HG03442 (cell line): ENCODE results near the gene DGCR6L.
"Not testable (repeated sequence)": the region's sequence is repeated elsewhere in the genome, so short reads cannot be mapped to it uniquely, and the experiment has no call there.

ENCODE experiments used
- ATAC-seq: cut with Tn5 transposase; IDR thresholded peaks from one replicate; pipeline ENCODE4 v1.9.1; 2021; ENCODE audit warnings: mild to moderate bottlenecking, moderate library complexity; ENCODE audit not compliant: unreplicated experiment

The DGCR6L gene

GRCh38 chr22:20277936-20278635 lies 41.8 kb downstream of the DGCR6L start:
- not testable (repeated sequence) for ATAC-seq

GRCh38 chr22:20276468-20276867 lies 43.4 kb downstream of the DGCR6L start:
- no peak for ATAC-seq

GRCh38 chr22:20275836-20276235 lies 44.0 kb downstream of the DGCR6L start:
- no peak for ATAC-seq

- not testable (repeated sequence) for ATAC-seq
These were observed 44.5 kb downstream of the DGCR6L start for GRCh38 chr22:20275325-20275724.

GRCh38 chr22:20274374-20274773 lies 45.5 kb downstream of the DGCR6L start:
- ATAC-seq = not testable (repeated sequence)

GRCh38 chr22:20273758-20274181 lies 46.1 kb downstream of the DGCR6L start:
- ATAC-seq = no peak

GRCh38 chr22:20272700-20273099 lies 47.2 kb downstream of the DGCR6L start:
- ATAC-seq = no peak

- ATAC-seq = no peak
These were observed 47.7 kb downstream of the DGCR6L start for GRCh38 chr22:20272174-20272573.

- no peak for ATAC-seq
These were observed 48.5 kb downstream of the DGCR6L start for GRCh38 chr22:20271114-20271994.

GRCh38 chr22:20270190-20271113 lies 49.4 kb downstream of the DGCR6L start:
- not testable (repeated sequence) for ATAC-seq

GRCh38 chr22:20269673-20270072 lies 50.2 kb downstream of the DGCR6L start:
- ATAC-seq = not testable (repeated sequence)

- ATAC-seq = not testable (repeated sequence)
These were observed 50.7 kb downstream of the DGCR6L start for GRCh38 chr22:20269201-20269600.

GRCh38 chr22:20268279-20269012 lies 51.4 kb downstream of the DGCR6L start, which contains the start of gene RTN4R:
Gene RTN4R, minus strand, starts transcription at chr22:20268318. Its CDS starts 226 bp downstream, at chr22:20268092.
- ATAC-seq = no peak

- no peak for ATAC-seq
These were observed 52.2 kb downstream of the DGCR6L start for GRCh38 chr22:20267441-20268278.

GRCh38 chr22:20266667-20267440 lies 53.0 kb downstream of the DGCR6L start:
- ATAC-seq = not testable (repeated sequence)

GRCh38 chr22:20265772-20266666 lies 53.8 kb downstream of the DGCR6L start:
- ATAC-seq = not testable (repeated sequence)
